CD4-positive, alpha-beta T cell treated with Interferon gamma for 1 hour (primary cell): Measurements from ENCODE around the gene HGD.

ENCODE experiments used
- DNase-seq: peaks from one replicate; pipeline ENCODE4 v3.0.0-alpha.2; 2020

Gene HGD, protein sequence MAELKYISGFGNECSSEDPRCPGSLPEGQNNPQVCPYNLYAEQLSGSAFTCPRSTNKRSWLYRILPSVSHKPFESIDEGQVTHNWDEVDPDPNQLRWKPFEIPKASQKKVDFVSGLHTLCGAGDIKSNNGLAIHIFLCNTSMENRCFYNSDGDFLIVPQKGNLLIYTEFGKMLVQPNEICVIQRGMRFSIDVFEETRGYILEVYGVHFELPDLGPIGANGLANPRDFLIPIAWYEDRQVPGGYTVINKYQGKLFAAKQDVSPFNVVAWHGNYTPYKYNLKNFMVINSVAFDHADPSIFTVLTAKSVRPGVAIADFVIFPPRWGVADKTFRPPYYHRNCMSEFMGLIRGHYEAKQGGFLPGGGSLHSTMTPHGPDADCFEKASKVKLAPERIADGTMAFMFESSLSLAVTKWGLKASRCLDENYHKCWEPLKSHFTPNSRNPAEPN

DNA sequence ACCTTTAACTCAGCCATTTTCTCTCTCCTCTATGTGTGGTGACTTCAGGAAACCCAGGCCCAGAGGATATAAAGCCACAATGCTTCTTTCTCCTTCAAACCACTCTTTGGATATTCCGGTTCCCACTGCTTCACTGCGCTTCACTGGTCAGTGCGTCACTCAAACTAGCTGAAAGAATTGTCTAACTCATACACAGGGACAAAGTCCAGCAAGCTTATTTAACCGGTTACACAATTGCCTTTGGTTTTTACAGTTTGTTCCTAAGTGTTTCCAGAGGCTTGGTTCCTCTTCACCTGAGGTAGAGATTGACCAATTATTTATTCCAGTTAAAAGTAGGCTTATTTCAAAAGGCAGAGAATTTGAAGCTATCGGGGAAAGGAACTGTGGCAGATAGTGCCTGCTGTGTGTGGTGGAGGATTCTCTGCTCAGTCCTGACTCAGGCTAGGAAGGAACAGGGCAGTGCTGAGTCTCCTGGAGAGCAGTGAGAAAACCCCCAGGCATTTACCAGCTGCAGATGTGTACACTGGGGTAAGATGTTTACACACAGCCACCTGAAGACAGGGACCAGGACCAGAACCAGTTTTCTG, at the start of gene HGD:
TSS of gene HGD (minus strand) at position 145 of the 587 bp plus-strand sequence. CDS start at position 17, 128 bp downstream.
- no peak for DNase-seq

DNA sequence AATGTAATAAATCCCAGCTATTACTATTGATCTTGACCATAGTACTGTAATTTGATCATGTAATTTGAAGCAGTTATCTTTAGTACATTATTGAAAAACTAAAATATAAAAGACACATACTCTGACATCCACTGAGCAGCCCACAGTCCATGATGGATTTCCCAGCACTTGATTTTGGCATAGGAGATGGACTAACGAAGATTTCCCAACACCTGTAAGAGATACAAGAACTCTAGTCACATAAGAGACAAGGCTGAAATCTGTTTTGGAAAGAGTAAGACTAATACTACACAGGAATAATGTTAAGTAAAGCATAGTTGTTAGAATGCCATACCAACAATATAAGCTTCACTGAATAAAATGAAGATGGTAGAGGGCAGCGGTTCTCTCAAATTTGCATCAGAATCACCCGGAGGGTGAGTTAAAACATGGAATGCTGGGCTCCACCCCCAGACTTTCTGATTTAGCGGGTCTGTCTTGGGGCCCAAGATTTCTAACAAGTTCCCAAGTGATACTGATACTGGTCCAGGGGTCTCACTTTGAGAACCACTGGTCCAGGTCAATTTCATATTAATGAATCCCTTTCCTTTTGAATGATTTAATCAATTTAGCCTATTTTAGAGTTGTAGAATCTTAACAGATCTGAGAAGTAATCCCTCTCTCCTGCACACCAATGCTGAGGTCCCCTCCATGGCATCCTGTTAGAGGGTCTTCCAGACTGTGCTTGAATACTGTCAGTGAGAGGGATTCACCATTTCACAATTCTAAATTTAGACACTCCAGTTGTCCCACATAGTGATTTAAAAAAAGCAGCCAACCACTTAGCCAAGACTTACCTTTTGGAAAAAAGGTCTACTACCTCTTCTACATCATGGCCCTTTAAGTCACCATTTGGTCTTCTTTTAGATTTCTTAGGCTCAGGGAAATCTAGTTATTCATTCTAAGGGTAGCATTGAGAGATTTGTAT, 48.8 kb upstream of the HGD start:
- DNase-seq = no peak

GRCh38 chr3:120726791-120727190, 44.8 kb upstream of the HGD start:
- no peak for DNase-seq

DNA sequence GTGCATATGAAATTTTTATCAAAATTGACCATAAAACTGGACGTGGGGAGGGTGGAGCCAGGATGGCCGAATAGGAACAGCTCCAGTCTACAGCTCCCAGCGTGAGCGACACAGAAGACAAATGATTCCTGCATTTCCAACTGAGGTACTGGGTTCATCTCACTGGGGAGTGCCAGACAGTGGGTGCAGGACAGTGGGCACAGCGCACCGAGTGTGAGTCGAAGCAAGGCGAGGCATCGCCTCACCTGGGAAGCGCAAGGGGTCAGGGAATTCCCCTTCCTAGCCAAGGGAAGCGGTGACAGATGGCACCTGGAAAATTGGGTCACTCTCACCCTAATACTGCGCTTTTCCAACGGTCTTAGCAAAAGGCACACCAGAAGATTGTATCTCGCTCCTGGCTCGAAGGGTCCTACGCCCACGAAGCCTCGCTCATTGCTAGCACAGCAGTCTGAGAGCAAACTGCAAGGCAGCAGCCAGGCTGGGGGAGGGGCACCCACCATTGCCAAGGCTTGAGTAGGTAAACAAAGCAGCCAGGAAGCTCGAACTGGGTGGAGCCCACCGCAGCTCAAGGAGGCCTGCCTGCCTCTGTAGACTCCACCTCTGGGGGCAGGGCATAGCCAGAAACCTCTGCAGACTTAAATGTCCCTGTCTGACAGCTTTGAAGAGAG, 37.3 kb upstream of the HGD start:
- peak; percentile 82 for DNase-seq

- no peak for DNase-seq
Measured at GRCh38 chr3:120713262-120713661, 31.2 kb upstream of the HGD start.

- DNase-seq = no peak
Measured at GRCh38 chr3:120710369-120710768, 28.3 kb upstream of the HGD start.

GRCh38 chr3:120708408-120708807, 26.4 kb upstream of the HGD start:
- DNase-seq = no peak

DNA sequence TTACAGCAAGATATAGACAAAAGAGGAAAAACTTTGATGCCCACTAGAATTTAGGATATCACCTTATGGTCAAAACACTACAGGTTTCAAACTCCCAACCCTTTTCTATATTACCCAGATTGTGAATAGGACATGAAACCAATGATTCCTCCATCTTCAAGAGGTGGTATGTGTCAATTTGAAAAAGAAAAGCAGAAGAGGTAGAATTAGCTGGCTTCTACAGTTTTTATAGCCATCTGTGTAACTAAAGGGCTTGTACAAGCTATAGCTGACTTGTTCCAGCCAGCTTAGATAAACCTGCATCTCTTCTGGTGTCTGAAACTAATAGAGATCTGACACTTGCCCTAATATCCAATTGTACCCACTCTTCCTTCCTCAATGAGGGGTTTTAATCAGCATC, 24.9 kb upstream of the HGD start:
- DNase-seq = no peak

DNA sequence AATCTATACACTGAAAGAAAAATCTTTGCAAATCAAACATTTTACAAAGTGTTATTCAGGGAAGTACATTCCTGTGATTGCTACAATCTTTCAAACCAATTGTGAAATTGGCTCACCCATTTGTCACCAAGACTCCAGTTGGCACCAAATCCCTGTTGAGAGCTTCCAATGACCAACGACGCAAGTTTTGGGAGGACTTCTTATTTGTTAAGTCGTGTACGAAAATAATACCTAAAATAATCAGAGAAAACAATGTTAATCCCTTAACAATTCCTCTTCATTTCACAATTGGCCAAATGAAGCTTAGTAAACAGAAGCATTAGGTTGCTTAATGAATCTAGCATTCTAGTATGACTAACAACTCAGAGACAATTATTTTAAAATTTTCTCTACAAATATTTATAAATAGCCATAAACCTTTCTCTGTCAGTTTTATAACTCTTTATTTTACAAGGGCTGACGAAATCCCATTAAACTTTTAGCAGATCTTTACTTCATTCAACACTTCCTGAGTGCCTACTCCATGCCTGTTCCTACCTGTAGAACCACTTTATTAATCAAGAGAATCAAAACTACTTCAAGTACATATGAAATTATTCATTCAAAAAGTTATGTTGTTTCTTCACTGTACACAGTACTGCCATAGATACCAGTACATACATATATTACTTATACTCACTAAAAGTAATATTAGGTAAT, 24.0 kb upstream of the HGD start:
- no peak for DNase-seq

GRCh38 chr3:120699333-120699732, 17.3 kb upstream of the HGD start:
- DNase-seq = no peak

DNA sequence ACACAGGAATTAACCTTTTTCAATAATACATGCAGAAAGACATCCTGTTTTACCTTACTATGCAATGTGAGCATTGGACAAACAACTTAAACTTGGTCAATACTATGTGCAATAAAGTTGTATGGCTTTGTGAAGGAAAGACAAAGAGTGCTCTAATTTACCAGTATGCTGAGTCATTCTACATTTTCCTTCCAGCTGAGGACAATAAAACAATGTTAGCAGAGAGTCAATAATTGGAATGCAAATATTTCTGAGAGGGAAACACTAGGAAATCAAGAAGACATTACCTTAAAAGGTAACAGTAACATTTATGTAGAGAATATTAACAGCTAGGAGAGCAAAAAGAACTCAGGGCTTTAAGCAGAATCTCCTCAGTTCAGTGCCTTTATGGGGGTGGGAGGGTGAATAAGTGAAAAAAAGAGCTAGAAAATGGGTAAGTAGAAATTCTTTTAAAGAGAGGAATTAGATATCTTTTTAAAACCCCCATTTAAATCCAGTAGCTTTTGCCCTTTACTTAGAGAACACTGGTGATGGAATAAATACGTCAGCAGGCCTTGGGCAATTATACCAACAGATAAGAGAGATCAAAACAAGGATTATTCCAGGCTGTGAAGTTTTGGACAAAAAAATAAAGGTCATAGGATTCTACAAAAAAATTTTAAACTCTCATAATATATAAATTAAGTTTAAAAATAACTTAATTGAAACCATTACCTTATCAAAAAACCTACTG, 11.6 kb upstream of the HGD start:
- DNase-seq = no peak

DNA sequence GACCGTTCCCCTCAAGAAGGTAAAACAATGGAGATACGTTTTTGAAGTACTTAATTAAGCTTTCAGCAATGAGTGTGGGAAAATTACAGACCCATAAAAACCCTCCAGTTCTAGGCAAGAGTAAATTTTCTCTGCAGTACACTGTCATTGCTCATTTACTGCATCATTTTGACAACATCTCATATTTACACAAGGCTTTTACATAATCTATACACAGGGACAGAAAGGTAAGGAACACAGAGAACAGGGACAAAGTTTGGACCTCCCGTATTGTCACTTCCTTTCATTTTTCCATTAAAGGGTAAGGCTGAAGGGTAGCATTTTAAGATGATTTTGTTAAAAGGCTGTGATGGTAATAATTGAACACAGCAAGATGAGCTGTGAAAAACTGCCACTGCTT, 7.4 kb upstream of the HGD start:
- DNase-seq = no peak

- DNase-seq = no peak
Measured at GRCh38 chr3:120688121-120688520, 6.1 kb upstream of the HGD start.

DNA sequence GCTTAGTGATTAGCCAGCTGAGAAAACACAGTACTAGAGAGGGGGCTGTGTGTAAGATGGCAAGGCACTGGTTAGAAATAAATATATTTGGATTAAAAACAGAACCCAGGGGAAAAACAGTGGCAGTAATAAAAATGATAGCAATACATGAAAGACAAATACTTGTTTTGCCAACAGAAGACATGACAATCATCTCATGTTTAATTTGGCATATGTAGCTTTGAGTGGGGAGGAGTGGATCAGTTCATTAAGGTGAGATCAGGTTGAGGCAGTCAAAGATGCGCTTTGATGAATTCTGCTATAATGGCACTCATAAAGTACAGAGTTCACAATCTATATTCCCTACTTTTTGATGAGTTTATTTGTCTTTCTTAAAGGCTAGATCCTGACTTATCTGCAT, 3.4 kb upstream of the HGD start:
- DNase-seq = no peak

DNA sequence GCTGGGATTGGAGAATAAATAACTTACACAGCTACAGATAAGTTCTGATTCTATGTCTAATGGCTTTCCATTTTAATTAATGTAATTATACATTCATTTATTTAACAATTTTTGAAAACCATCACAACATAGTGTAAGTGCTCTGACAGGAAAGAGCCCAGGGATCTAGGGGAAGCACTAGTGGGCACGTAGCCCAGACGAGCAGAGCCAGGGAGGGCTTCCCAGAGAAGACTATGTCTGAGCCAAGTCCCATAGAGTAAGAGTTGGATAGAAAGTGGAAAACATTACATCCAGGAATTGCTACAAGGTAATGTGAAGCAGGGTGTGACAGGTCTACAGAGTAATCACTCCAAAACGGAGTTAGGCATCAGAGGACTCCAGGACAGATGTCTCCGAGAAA, 2.9 kb upstream of the HGD start:
- DNase-seq = no peak

DNA sequence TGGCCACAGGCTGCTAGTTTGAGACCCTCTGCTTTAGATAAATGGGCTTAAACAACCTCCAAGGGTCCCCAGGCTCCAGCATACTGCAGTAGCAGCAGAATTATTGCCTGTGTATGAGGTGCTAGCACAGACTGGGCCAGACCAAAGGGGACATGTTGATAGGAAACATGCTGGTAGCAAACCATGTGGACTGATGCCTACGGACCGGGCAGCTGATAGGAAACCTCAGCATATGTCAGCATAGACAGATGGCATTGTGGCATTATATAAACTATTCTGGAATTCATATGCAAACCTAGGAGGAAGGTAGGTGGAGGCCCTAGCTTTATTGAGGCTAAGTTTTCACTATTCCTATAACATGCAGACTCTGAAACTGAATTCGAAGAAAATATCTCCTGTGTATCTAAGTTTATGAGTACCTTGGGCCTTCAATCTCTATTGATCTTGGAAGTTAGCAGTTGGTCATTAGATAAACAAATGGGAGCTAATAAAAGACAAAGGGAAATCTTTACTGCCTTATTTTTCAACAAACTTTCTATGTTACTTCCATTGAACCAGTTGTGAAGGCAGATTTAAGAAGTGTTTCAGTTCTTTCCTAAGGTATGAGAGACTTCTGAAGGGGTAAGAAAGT, 1.7 kb upstream of the HGD start:
- DNase-seq = no peak

- DNase-seq = no peak
Measured at GRCh38 chr3:120683213-120683612, 1.2 kb upstream of the HGD start.

DNA sequence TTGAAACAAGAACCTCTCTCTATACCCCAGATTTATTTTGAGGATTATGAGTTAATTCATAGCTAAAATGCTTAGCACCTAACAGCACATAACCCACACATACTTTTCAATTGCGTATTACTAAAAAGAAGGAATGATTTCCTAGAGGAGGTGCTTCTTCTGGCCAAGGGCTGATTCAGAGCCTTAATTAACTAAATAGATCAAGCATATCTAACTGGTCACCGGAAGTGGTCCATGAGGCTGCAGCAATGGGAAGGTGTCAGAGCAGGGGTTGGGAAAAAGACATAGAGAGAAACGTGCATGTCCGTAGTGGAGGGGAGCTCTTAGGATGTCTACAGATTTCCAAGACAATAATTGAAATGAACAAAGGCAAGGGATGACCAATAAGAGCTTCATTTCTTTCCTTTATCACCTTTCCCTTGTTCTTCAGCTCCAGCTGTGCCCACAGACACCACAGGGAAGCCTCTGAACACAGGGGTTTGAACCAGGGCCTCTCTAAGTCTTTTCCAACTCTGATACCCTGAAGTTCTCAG, 467 bp downstream of the HGD start:
- no peak for DNase-seq

- no peak for DNase-seq
Measured at GRCh38 chr3:120681018-120681417, 1.0 kb downstream of the HGD start.

DNA sequence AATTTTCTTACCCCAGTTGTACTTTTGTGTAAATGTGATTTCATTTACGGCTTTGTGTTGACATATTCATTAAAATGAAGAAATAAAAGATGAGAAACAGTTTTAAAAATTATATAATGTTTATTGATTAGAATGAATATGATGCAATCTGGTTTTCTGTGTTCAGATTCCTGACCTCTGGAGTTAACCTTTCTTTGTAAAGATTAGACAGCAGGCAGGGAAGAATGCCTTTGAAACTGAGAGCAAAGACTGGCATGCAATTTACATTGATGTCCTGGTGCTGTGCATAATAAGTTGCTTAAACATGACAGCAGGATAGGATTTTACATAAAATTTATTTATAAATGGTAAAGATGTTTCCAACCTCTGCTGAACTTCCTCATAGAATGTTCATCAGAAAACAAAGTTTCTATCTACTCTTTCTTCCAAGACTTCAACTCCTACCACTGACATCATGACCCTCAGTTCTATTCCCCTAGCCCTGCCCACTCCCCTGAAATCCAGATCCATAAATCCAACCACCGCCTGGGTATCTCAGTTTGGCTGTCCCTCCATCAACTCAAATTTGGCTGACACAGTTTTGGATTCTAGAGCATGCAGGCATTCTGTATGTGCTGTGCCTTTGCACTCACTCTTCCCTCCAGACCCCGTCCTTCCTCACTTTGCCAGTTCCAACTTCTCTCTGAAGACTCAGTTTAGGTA, 1.7 kb downstream of the HGD start:
- DNase-seq = no peak
